ENCODE data around the gene FKBP8.

FKBP8 gene

DNA sequence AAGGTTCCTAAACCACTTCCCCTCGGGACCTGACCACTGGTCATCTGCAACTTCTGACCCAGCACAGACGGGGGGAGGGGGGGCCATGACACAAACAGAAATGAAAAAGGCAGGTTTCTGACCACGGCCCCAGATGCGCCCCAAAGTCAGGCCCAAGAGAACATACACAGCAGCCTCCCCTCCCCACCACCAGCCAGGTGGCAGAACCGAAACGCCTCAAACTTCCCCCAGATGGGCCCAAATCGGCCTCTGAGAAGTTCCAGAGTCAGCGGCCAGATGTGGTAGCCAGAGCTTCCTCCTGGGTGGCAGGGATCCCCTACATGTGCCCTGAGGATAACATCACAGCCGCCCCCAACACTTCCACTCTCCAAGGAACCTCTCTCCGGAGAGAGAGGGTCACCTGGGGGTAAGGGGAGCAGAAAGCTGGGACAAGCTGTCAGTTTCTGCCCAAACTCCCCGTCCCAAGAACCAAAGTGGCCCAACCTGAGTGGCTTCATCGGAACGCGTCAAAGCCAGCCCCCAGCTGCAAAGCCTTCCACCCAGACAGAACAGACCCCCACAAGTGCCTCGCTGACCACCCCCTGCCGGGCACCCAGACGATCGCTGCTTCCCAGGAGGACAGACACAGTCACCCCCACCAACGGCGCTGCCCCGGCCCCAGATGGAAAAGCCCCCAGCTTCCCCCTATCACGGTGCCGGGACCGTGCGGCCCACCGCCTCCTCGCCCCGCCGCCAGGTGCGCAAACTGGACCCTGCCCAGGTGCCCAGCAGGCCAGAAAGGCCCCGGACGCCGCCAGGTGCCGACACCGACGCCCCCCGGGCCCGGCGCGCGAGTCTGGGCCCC is 22.3 kb downstream of the FKBP8 start:
- DNase-seq: no peak

DNA sequence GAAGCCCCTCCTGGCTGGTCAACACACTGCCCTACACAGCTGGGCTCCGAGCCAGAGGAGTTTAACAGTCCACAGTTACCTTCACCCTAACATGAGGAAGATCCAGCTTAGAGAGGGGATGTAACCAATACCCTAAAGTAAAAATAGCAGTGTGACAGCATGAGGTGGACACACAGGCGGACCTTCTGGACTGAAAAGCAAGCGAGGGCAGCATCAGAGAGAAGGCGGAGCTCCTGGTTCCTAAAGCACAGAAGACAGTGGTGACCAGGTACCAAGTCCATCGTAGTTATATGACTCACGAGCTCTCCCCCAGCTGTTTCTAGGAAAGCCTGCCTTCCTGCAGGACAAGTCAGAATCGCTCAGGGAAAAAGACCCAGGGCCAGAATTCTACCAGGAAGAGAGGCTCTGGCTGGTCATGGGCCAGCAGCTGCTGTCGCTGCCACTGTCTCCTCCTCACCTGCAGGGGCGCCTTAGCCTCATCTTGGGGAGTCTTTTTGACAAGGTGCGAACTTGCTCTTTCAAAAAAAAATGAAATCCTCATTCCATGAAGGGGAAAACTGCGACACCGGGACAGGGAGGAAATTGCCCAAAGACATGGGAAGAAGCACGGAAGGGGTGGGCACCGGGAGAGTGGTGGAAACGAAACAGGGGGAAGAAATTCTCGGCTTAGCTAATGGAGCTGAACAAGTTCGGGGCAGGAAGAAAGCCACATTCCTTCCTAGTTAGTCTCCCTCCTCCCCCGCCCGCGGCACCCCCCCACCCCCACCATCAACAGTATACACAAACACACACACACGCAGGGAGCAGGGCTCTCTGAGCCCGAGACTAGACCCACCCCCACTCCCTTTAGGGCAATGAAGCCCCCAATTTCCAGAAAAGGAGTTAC is 23.2 kb downstream of the FKBP8 start:
- no peak for DNase-seq

DNA sequence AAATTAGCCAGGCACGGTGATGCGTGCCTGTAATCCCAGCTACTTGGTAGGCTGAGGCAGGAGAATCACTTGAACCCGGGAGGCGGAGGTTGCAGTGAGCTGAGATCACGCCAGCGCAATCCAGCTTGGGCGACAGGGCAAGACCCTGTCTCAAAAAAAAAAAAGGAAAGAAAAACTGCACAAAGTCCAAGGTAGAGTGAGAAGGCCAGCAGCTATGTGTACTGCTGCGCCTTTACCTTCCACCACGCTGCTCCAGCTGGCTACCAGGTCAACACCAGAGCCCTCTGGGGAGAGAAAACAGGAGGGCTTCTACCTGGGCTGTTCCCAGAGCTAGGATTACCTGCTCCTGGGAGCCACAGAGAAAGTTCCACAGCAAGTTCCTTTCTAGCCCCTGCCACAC is 24.7 kb downstream of the FKBP8 start:
- no peak for DNase-seq

DNA sequence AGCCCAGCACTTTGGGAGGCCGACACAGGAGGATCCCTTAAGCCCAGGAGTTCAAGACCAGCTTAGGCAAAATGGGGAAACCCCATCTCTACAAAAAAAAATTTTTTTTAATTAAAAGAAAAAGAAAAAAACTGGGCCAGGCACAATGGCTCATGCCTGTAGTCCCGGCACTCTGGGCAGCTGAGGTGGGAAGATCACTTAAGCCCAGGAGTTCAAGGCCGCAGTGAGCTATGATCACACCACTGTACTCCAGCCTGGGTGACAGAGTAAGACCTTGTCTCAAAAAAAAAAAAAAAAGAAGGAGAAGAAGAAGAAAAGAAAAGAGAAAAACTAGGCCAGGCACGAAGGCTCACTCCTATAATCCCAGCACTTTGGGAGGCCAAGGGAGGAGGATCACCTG is 25.8 kb downstream of the FKBP8 start:
- DNase-seq: no peak

DNA sequence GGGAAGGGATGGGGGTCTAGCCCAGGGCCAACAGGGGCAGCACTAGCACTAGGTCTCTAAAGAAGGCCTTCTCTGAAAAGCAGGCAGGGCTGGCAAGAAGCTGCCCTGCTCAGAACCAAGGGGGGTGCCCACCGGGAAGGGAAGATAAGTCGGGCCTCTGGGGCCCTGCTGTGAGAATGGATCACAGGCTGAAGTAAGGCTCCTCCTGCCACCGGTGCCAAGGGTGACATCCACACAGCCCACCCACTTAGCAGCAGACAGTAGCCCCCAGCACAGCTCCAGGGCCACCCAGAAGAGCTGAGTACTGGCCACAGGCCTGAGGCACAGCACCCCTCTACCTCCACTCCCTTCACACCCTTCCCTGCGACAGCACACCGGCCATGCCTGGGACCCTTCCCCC is 27.4 kb downstream of the FKBP8 start:
- DNase-seq: no peak

DNA sequence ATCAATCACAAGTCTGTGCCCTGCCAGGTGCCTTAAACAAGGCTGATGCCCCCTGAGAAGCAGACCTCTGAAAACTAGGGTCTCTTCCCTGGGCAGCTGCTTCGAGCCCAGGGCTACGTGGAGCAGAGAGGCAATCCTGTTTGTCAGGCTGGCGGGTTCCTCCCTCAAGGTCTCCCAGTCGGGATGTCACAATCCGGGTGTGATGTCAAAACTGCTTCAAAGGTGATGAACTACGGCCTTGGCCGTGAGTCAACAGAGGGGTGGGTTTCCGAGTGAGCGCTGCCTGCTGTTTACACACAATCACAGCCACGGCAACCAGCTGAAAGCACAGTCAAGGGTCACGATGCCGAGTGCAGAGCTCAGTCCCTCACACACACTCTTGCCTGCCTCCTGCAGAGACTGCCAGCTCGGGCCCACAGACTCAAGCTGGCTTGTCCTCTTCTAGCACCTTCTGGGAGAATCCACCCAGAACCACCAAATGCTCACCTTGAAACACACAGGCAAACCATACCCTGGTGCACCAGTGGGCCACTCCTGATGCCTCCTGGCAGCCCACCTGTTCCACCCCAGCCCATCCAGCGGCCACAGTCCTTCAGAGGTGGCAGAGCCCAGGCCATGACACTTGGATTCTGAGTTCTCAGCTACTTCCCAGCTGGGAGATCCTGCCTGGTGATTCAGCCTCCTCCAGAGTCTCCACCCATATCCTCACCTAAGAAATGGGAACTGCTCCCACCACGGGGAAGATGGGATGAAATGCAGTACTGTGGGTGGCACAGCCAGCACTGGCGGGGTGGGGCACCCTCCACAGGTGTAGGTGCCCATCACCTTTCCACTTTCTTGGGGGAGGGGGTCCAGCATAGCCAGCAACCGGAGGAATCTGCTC is 28.3 kb downstream of the FKBP8 start:
- no peak for DNase-seq

DNA sequence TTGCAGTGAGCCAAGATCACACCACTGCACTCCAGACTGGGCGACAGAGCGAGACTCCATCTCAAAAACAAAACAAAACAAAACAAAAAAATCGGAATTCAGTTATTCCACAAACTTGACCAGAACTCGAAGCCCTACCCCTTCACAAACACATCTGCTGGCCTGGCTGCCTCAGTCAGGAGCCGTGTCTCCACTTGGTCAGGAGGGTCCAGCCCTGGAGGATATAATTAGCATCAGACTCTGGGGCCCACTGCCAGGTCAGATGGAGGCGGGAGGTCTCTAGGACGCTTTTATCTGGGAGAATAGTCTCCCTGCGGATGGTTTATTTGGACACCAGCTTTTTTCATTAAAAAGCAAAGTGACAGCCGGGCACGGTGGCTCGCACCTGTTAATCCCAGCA is 29.5 kb downstream of the FKBP8 start:
- DNase-seq: no peak

DNA sequence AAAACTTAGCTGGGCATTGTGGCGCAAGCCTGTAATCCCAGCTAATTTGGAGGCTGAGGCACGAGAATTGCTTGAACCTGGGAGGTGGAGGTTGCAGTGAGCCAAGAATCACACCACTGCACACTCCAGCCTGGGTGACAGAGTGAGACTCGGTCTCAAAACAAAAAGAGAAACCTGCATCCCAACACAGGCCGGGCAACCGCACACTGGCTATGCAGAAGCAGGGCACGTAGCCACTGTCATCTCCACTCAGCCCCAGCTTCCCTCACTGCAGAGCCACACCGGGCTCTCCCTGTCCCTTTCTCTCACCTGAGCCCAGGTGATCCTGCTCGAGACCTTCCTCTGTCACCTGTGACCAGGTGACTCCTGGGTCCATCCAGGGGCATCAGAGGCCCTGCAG is 33.2 kb downstream of the FKBP8 start:
- DNase-seq: no peak

DNA sequence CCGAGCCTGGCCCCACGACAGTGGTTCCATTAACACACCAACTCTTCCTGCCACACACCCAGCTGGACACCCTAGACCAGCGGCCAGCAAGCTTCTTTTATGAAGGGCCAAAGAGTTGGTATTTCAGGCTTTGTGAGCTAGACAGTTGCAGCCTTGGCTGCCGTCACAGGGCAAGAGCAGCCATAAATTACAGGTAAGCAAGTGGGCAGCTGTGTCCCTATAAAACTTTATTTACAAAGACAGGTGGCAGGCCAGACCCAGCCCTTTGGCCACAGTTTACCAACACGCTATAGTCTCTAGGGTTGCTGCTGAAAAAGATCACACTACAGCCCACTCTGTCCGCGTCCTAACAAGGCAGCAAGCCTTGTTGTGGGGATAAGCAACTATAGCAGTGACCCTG is 34.8 kb downstream of the FKBP8 start:
- DNase-seq: no peak

DNA sequence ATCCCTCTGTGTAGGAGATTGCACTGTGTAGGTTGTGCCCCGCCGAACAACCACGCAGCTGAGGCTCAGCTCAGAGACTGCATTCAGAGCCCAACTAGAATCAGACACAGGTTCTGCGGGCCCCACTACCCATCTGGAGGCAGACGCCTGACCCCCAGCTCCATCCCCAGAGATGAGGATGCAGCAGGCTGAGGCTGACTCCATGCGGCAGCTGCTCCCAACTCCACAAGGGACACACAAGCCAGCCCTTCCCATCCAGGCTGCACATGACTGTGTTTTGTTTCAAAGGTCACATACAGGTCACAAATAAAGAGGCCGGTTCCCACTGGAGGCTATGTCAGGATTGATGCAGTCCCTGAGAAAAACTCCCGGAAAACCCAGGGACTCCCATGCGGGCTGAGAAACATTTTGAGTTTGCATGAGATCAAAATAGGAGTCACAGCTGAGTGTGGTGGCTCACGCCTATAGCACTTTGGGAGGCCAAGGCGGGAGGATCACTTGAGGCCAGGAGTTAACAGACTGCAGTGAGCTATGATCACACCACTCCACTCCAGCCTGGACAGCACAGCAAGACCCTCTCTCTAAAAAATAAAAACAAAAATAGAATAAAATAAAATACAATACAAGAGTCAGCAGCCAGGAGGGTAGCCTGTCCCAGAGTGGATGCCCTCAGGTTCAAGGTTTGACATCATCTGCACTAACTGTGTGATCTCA is 35.5 kb downstream of the FKBP8 start:
- no peak for DNase-seq

DNA sequence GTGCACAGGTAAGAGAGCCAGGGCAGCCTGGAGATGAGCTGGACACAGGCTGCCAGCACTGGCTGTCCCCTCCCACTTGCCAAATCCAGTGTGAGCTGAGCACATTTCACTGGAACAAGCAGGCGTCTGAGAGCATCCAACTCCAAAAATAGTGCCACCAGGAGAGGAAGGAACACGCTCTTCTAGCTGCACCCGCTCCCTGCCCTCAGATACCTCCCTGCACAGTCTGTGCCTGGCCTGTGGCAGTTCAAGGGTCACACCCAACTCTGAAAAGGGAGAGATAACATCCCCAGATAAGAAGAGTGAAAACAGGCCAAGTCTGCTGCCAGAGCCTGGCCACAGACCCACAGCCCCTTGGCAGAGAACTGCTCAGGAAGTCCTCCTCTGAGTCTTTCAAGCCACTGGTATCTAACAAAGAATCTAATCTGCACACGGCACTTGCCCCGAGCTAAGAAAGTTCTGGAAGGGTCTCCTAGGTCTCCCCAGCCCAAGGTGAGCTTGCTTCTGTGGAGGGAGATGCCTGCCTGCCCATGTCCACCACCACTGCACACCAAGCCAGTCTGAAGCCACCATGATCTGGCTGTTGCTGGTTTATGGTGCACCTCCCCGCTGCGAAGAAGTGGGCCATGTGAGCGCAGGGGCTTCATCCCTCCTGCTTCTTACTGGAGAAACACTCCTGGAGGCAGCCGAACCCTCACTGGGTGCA is 36.2 kb downstream of the FKBP8 start:
- no peak for DNase-seq

DNA sequence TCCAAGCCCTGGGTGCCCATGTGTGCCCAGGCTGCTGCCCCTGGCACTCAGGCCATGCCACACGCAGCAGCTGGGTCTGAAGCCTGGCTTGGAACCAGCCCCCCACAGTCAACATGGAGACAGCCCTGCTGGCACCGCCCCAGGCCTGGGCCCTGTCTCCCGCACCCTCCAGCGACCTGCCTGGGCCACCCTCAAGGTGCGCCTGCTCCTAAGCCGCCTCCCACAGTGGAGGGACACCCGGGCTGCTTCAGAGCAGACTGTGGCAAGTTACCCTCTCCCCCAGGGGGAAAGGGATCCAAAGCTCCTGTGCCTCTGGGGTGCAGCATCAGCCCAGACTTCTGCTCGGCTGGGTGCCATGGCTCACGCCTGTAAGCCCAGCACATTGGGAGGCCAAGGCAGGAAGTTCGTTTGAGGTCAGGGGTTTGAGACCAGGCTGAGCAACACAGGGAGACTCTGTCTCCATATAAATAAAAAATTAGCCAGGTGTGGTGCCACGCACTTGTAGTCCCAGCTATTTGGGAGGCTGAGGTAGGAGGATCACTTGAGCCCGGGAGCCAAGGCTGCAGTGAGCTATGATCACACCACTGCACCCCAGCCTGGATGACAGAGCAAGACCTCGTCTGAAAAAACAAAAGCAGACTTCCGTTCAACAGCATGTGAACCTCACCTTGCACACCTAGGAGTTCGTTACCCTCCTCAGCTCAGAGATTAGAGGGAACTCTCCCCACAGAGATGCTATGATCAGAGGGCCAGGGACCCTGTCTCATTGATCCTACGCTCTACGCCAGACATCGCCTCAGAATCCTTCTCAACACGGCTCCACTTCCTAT is 37.1 kb downstream of the FKBP8 start:
- no peak for DNase-seq

DNA sequence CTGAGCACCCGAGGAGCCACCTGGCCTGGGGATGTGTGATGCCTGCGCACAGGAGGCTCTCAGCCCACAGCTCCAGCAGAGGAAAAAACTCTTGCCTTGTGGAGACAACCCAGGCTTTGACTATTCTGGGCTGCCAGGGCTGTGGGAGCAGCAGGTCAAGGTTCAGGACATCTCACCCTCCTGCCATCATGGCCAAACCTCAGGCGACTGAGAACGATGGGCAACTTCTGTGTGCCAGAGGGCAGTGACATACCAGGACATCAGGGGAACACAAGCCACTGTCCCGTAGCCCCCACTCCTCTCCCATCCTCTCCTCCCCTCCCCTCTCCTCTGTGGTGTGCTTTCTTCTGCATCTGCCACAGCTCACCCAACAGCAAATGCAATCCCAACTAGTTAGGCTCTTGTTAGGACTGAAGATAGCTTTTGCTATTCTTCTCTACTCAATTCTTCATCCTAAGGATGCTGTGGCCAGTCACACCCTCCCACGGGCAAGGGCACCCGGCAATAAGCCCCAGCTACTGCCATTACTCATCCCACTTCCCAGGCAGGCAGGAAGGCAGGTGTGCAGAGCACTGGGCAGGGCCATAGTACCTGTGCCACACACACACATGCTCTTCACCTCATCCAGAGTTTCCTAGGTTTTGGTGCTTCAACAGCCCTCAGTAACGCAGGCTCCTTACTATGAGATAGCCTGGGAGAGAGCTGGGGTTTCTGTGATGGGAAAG is 38.3 kb downstream of the FKBP8 start:
- DNase-seq: no peak

DNA sequence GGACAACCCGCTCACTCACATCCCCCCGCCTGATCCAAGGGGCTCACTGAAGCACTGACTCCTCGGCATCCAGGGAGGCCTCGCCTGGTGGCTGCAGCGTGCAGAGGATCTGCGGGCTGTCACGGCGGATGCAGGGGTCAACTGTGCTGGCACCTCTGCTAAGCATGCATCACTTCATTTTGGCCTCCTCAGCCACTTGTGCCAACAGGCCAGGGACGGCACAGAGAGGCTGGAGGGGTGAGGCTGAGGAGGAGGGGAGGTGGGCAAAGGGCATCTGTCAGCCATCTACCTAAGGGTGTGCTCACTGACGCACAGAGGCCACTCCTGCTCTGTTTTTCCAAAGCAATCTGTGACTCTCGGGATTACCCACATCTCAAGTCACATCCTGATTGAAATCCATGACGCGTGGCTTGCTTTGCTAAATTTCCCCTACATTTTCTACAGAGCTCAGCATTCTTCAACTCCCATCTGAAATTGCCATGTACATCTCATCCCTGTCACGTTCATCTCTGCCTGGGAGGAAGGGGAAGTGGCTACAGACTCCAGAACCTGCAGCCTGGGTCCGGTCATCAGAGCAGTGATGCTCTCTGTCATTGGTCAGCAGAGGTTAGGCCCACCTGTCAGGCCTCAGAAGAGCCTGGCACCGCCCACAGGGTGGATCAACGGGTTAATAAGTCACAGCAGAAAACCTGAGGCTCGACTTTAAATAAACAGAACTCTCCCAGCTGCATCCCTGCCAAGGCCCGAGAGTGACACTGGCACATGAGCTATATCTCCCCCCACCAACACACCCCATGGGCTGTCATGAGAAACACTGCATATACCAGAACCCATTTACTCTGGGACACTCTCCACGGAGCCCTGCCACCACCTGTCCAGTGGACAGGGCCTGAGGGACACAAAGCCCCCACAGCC is 39.1 kb downstream of the FKBP8 start:
- no peak for DNase-seq

DNA sequence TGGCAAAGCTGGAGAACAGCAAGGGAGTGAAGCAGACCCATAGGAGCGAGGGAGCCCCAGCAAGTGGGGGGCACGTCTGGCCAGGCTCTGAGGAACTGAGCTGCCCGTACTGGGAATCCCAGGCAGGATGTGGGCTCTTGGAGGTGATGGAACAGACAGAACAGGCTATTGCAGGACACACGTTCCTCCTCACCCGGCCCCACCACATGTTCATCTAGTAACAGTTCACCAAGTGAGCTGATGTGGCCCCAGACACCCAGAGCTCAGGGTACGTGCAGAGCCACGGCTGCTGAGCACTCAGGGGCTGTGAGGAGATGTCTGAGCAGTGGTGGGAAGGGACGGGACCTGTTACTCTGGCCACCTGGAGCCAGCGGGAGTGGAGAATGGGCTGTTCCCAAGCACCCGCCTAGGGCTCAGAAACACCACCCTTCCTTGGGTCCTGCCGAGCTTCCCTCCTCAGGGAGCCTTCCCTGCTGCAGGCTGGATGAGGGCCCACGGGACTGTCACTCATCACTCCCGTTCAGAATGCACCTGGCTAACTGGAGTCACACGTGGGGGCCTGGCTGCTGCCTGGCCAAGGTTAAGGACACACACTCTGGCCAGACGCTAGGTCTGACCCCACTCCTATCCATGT is 39.9 kb downstream of the FKBP8 start:
- no peak for DNase-seq

DNA sequence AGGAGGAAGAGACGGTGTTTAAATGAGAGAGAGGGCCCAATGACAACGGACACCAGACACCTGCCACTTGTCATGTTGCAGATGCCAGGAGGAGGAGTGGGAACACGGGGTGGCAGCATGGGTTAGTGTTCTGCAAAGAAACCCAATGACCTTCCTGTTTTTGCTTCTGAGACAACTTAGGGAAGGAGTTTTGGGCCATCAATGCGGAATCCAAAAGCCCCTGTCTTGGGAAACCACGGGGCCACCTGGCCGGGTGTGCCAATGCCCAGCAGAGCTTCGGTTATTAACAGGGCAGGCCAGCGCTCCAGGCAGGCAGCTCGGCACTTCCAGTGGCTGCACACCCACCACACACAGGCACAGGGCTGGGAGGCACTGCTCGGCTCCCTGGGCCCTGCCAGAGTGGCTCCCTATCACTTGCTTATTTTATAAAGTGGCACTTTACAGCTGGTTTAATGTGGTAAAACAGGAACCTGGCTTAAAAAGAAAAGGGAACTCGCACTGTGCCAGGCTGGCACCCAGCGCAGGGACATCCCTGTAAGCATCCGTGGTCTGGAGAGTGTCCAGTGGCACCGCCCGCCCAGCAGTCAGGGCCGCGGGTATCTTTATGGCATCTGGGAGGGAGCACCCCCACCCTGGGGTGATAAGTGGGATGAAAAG is 40.6 kb downstream of the FKBP8 start:
- no peak for DNase-seq

DNA sequence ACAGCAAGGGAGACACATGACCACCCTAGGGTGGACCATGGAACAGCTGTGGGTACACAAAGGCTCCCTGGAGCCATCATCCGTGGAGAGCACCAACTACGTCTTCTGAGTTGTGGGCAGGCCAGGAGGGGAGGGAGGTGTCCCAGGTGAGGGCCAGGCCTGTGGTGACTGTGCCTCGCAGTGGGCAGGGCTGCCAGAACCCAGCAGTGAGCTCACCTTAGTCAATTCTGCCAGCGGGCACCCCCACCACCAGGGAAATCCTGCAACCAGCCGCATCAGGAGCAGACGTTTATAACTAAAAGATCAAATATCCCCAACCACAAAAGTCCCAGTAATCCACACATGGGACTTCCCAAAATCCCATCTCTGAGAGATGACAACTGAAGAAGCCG is 41.1 kb downstream of the FKBP8 start:
- DNase-seq: no peak

DNA sequence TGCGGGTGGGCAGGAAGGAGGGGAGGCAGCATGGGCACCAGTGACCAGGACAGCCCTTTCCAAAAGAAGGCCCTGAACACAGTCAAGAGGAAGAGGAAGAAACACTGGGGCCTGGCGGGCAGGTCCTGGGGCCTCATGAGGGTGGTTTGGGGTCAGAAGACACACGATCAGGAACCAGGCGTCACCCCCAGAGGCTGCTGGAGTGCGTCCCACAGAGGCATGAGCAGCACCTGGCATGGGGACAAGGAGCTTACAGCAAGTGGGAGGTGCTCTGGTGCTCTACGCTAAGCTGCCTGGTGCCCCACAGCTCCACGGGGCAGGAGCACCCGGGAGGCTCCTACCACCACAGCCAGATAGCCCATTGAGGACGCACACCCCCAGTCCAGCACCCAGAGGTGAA is 41.5 kb downstream of the FKBP8 start:
- DNase-seq: no peak

Data from 8988T (cell line).